HG02852 (cell line): ENCODE data around the gene GINS2.

Experiments
- ATAC-seq: cut with Tn5 transposase; IDR thresholded peaks from one replicate; pipeline ENCODE4 v1.9.1; 2021; ENCODE audit warnings: mild to moderate bottlenecking, moderate library complexity; ENCODE audit not compliant: unreplicated experiment

The GINS2 gene

GRCh38 chr16:85716680-85717038, 27.9 kb upstream of the GINS2 start:
- no peak for ATAC-seq

GRCh38 chr16:85716022-85716679, 27.4 kb upstream of the GINS2 start:
- ATAC-seq, result no peak

GRCh38 chr16:85715169-85716021, 26.6 kb upstream of the GINS2 start:
- no peak for ATAC-seq

GRCh38 chr16:85712801-85713200, 24.0 kb upstream of the GINS2 start:
- no peak for ATAC-seq

- ATAC-seq, result no peak
These were observed 23.3 kb upstream of the GINS2 start for GRCh38 chr16:85711982-85712587.

- no peak for ATAC-seq
These were observed 22.0 kb upstream of the GINS2 start for GRCh38 chr16:85710732-85711131.

- ATAC-seq, result no peak
These were observed 21.2 kb upstream of the GINS2 start for GRCh38 chr16:85709766-85710585.

- ATAC-seq, result no peak
These were observed 19.6 kb upstream of the GINS2 start for GRCh38 chr16:85708338-85708737.

GRCh38 chr16:85707528-85708095, 18.9 kb upstream of the GINS2 start:
- ATAC-seq, result no peak

GRCh38 chr16:85706449-85707034, 17.8 kb upstream of the GINS2 start:
- no peak for ATAC-seq

GRCh38 chr16:85704900-85705846, 16.4 kb upstream of the GINS2 start:
- no peak for ATAC-seq

- no peak for ATAC-seq
These were observed 15.3 kb upstream of the GINS2 start for GRCh38 chr16:85704011-85704410.

- no peak for ATAC-seq
These were observed 10.9 kb upstream of the GINS2 start for GRCh38 chr16:85699628-85700027.

- ATAC-seq, result no peak
These were observed 10.3 kb upstream of the GINS2 start for GRCh38 chr16:85698935-85699558.

GRCh38 chr16:85698459-85698891, 9.7 kb upstream of the GINS2 start:
- ATAC-seq, result no peak

GRCh38 chr16:85697431-85697830, 8.7 kb upstream of the GINS2 start:
- no peak for ATAC-seq

- no peak for ATAC-seq
These were observed 8.0 kb upstream of the GINS2 start for GRCh38 chr16:85696781-85697180.

- no peak for ATAC-seq
These were observed 6.7 kb upstream of the GINS2 start for GRCh38 chr16:85695196-85696128.
